GM19025 (cell line): ENCODE data around the gene RTL3.

Source experiments
- ATAC-seq: cut with Tn5 transposase; IDR thresholded peaks from one replicate; pipeline ENCODE4 v1.9.1; 2021; ENCODE audit warnings: mild to moderate bottlenecking, low read depth, moderate library complexity; ENCODE audit not compliant: unreplicated experiment

The RTL3 gene

GRCh38 chrX:78622831-78623230 lies 36.3 kb downstream of the RTL3 start:
- ATAC-seq = no peak

GRCh38 chrX:78619834-78620233 lies 39.3 kb downstream of the RTL3 start:
- no peak for ATAC-seq

GRCh38 chrX:78618987-78619386 lies 40.1 kb downstream of the RTL3 start:
- ATAC-seq = no peak

GRCh38 chrX:78614264-78614663 lies 44.9 kb downstream of the RTL3 start:
- no peak for ATAC-seq
